Nephron (organoid): Measurements from ENCODE around the gene SIRT1.

ENCODE experiments used
- H3K27ac Mint-ChIP-seq, 3 experiments: 2 replicates each; pipeline ENCODE4 v1.8.0; 2020; ENCODE audit warnings: mixed read lengths in 3 of 3, mild to moderate bottlenecking in 2 of 3, moderate library complexity in 1 of 3
- H3K27me3 Mint-ChIP-seq: 2 replicates; pipeline ENCODE4 v1.8.0; 2021; ENCODE audit warnings: low read depth, mild to moderate bottlenecking, moderate library complexity, mixed read lengths
- H3K36me3 Mint-ChIP-seq: 2 replicates; pipeline ENCODE4 v1.8.0; 2020; ENCODE audit warnings: low read depth, mixed read lengths
- H3K4me1 Mint-ChIP-seq: 2 replicates; pipeline ENCODE4 v1.8.0; 2020; ENCODE audit warnings: mixed read lengths
- H3K4me3 Mint-ChIP-seq, 3 experiments: 2 replicates each; pipeline ENCODE4 v1.8.0; 2020; ENCODE audit warnings: mild to moderate bottlenecking in 3 of 3, mixed read lengths in 3 of 3, moderate library complexity in 2 of 3
- H3K9me3 Mint-ChIP-seq: 2 replicates; pipeline ENCODE4 v1.8.0; 2020; ENCODE audit warnings: mixed read lengths
- CTCF ChIP-seq, 3 experiments: fragments of 200-600 bp; sonication (generic); IDR thresholded peaks; one replicate each; pipeline ENCODE4 v1.5.0; 2021; ENCODE audit warnings: antibody characterized with exemption in 3 of 3; ENCODE audit not compliant: unreplicated experiment in 3 of 3

Gene SIRT1

GRCh38 chr10:67839951-67840350, 44.5 kb upstream of the SIRT1 start:
- Mint-ChIP-seq H3K27ac (no peak overlapping the region), H3K4me3 (no peak overlapping the region), H3K27me3 (no peaks in the 10 kb centered on the region), H3K36me3 (no peaks in the 10 kb centered on the region), H3K9me3 (peaks cover 8% of the 10 kb centered on the region), H3K4me1 (peaks cover 19% of the 10 kb centered on the region)
- no peak for TF ChIP-seq CTCF (IDR thresholded peaks at IDR 0.05; ENCODE audit: unreplicated experiment in 3 of 3)

- H3K36me3 Mint-ChIP-seq: no peaks in the 10 kb centered on the region
- TF ChIP-seq CTCF (IDR thresholded peaks at IDR 0.05; ENCODE audit: unreplicated experiment in 3 of 3): no peak
- no peak overlapping the region for H3K27ac Mint-ChIP-seq
- H3K9me3 Mint-ChIP-seq: peaks cover 8% of the 10 kb centered on the region
- H3K4me1 Mint-ChIP-seq: peaks cover 8% of the 10 kb centered on the region
- no peak overlapping the region for H3K4me3 Mint-ChIP-seq
- no peaks in the 10 kb centered on the region for H3K27me3 Mint-ChIP-seq
Observed at GRCh38 chr10:67841737-67842136, 42.7 kb upstream of the SIRT1 start.

- H3K27ac Mint-ChIP-seq: no peak overlapping the region
- H3K36me3 Mint-ChIP-seq: no peaks in the 10 kb centered on the region
- peaks cover under 1% of the 10 kb centered on the region for H3K4me1 Mint-ChIP-seq
- H3K9me3 Mint-ChIP-seq: peaks cover 8% of the 10 kb centered on the region
- no peaks in the 10 kb centered on the region for H3K27me3 Mint-ChIP-seq
- TF ChIP-seq CTCF (IDR thresholded peaks at IDR 0.05; ENCODE audit: unreplicated experiment in 3 of 3): no peak
- H3K4me3 Mint-ChIP-seq: no peak overlapping the region
Observed at GRCh38 chr10:67843284-67843683, 41.2 kb upstream of the SIRT1 start.

- H3K4me1 Mint-ChIP-seq: peaks cover 6% of the 10 kb centered on the region
- no peaks in the 10 kb centered on the region for H3K27me3 Mint-ChIP-seq
- peak overlapping the region; percentile 88 to 94 (median 93) for H3K4me3 Mint-ChIP-seq
- peak overlapping the region; percentile 97 to 98 (median 97) for H3K27ac Mint-ChIP-seq
- no peaks in the 10 kb centered on the region for H3K36me3 Mint-ChIP-seq
- no peak for TF ChIP-seq CTCF (IDR thresholded peaks at IDR 0.05; ENCODE audit: unreplicated experiment in 3 of 3)
- no peaks in the 10 kb centered on the region for H3K9me3 Mint-ChIP-seq
Observed at GRCh38 chr10:67849331-67850011, 35.0 kb upstream of the SIRT1 start.

- peak overlapping the region; percentile 34 to 85 (median 43) for H3K27ac Mint-ChIP-seq
- peaks cover 6% of the 10 kb centered on the region for H3K4me1 Mint-ChIP-seq
- H3K36me3 Mint-ChIP-seq: no peaks in the 10 kb centered on the region
- peak overlapping the region; percentile 58 to 82 (median 77) for H3K4me3 Mint-ChIP-seq
- no peak for TF ChIP-seq CTCF (IDR thresholded peaks at IDR 0.05; ENCODE audit: unreplicated experiment in 3 of 3)
- no peaks in the 10 kb centered on the region for H3K27me3 Mint-ChIP-seq
- H3K9me3 Mint-ChIP-seq: no peaks in the 10 kb centered on the region
Observed at GRCh38 chr10:67851186-67851585, 33.3 kb upstream of the SIRT1 start.

GRCh38 chr10:67852761-67853160, 31.7 kb upstream of the SIRT1 start:
- TF ChIP-seq CTCF (IDR thresholded peaks at IDR 0.05; ENCODE audit: unreplicated experiment in 3 of 3): no peak
- no peak overlapping the region for H3K27ac Mint-ChIP-seq
- no peaks in the 10 kb centered on the region for H3K36me3 Mint-ChIP-seq
- peak overlapping the region; percentile 11 to 63 (median 28) for H3K4me3 Mint-ChIP-seq
- no peaks in the 10 kb centered on the region for H3K27me3 Mint-ChIP-seq
- peaks cover 6% of the 10 kb centered on the region for H3K4me1 Mint-ChIP-seq
- no peaks in the 10 kb centered on the region for H3K9me3 Mint-ChIP-seq
